OCI-M2 (cell line): ENCODE results near the gene IGFBP1.
"Not testable (repeated sequence)": the region's sequence is repeated elsewhere in the genome, so short reads cannot be mapped to it uniquely, and the experiment has no call there.

Source experiments
- DNase-seq: peaks from one replicate; lab custom pipeline; 2025; ENCODE audit not compliant: unreplicated experiment; lab: John Stamatoyannopoulos, UW

Gene IGFBP1

GRCh38 chr7:45937301-45937700 is 49.0 kb downstream of the IGFBP1 start:
- no peak for DNase-seq

GRCh38 chr7:45937862-45938261 is 49.6 kb downstream of the IGFBP1 start:
- DNase-seq = no peak

GRCh38 chr7:45938626-45939302 is 50.5 kb downstream of the IGFBP1 start:
- no peak for DNase-seq

GRCh38 chr7:45939574-45939973 is 51.3 kb downstream of the IGFBP1 start:
- no peak for DNase-seq

- DNase-seq = not testable (repeated sequence)
Observed at GRCh38 chr7:45940237-45940781, 52.0 kb downstream of the IGFBP1 start.

- no peak for DNase-seq
Observed at GRCh38 chr7:45940939-45941338, 52.7 kb downstream of the IGFBP1 start.
